PC-9 (cell line): Measurements from ENCODE around the gene LDAH.

Experiments
- CTCF ChIP-seq: fragments of 200-600 bp; sonication (generic); conservative IDR thresholded peaks from 2 replicates; pipeline ENCODE4 v1.6.1; 2017; ENCODE audit warnings: mixed run types, antibody characterized with exemption, mild to moderate bottlenecking, moderate library complexity
- EZH2 ChIP-seq: fragments of 200-600 bp; sonication (generic); IDR thresholded peaks from 2 replicates; pipeline ENCODE4 v1.8.0; 2017; ENCODE audit warnings: antibody characterized with exemption, low read depth

GRCh38 chr2:20766798-20767644 is 55.9 kb downstream of the LDAH start:
- TF ChIP-seq CTCF (no peak), EZH2 (no peak)
